Activated CD4-positive, alpha-beta T cell treated with anti-CD3 and anti-CD28 coated beads for 4 hours (primary cell): Measurements from ENCODE around the gene FBXO8.

Experiments
- DNase-seq, 2 donors: peaks; one replicate each; pipeline ENCODE4 v3.0.0-alpha.2; 2020

FBXO8 gene

GRCh38 chr4:174241162-174241561, 42.3 kb downstream of the FBXO8 start:
- DNase-seq = no peak

- no peak for DNase-seq
Measured at GRCh38 chr4:174236359-174236758, 47.1 kb downstream of the FBXO8 start.

GRCh38 chr4:174230680-174231079, 52.8 kb downstream of the FBXO8 start:
- no peak for DNase-seq

GRCh38 chr4:174230148-174230547, 53.3 kb downstream of the FBXO8 start:
- DNase-seq = no peak

- no peak for DNase-seq
Measured at GRCh38 chr4:174228988-174229387, 54.5 kb downstream of the FBXO8 start.

- no peak for DNase-seq
Measured at GRCh38 chr4:174225349-174226049, 58.0 kb downstream of the FBXO8 start.

- DNase-seq = no peak
Measured at GRCh38 chr4:174224550-174224949, 58.9 kb downstream of the FBXO8 start.

GRCh38 chr4:174222266-174222872, 61.1 kb downstream of the FBXO8 start:
- DNase-seq = no peak

- DNase-seq = no peak
Measured at GRCh38 chr4:174218127-174218790, 65.2 kb downstream of the FBXO8 start.

GRCh38 chr4:174217273-174218126, 66.0 kb downstream of the FBXO8 start:
- no peak for DNase-seq

GRCh38 chr4:174216799-174217272, 66.6 kb downstream of the FBXO8 start:
- DNase-seq = no peak

- no peak for DNase-seq
Measured at GRCh38 chr4:174215961-174216680, 67.3 kb downstream of the FBXO8 start.

GRCh38 chr4:174215057-174215456, 68.4 kb downstream of the FBXO8 start:
- no peak for DNase-seq

- no peak for DNase-seq
Measured at GRCh38 chr4:174214101-174214878, 69.2 kb downstream of the FBXO8 start.

- no peak for DNase-seq
Measured at GRCh38 chr4:174213731-174214100, 69.8 kb downstream of the FBXO8 start.

GRCh38 chr4:174212061-174212460, 71.4 kb downstream of the FBXO8 start:
- DNase-seq = no peak

GRCh38 chr4:174211622-174212044, 71.8 kb downstream of the FBXO8 start:
- no peak for DNase-seq

- no peak for DNase-seq
Measured at GRCh38 chr4:174210952-174211490, 72.4 kb downstream of the FBXO8 start.

- DNase-seq = no peak
Measured at GRCh38 chr4:174210354-174210753, 73.1 kb downstream of the FBXO8 start.

GRCh38 chr4:174209341-174209740, 74.1 kb downstream of the FBXO8 start:
- DNase-seq = no peak

GRCh38 chr4:174207367-174207766, 76.1 kb downstream of the FBXO8 start:
- no peak for DNase-seq
